ENCODE measurements around the gene KLK5.

DNA sequence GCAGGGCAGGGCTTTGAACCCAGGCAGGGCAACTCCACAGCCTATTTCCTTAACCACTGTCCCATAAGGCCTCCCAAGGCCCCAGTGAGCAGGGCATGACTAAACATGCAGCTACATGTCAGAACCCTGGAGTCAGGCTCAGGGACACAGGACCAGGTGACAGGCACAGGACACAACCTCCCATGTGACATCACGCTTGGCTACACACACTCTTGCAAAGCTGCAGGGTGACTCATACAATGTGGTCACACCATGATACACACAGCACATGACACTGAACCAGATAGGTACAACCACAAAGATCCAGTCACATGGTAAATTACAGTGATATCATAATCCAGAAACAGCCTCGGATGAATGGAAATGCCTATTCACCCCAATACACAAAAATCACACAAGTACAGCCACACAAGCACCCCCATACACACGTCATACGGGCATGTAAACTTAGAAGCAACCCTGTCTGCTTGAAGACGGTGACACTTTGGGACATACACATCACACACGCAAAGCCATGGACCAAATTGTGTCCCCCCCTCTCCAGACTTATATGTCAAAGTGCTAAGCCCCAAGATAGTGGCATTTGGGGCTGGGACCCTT lies 56.1 kb downstream of the KLK5 start:
- TF ChIP-seq, protein P1, sequence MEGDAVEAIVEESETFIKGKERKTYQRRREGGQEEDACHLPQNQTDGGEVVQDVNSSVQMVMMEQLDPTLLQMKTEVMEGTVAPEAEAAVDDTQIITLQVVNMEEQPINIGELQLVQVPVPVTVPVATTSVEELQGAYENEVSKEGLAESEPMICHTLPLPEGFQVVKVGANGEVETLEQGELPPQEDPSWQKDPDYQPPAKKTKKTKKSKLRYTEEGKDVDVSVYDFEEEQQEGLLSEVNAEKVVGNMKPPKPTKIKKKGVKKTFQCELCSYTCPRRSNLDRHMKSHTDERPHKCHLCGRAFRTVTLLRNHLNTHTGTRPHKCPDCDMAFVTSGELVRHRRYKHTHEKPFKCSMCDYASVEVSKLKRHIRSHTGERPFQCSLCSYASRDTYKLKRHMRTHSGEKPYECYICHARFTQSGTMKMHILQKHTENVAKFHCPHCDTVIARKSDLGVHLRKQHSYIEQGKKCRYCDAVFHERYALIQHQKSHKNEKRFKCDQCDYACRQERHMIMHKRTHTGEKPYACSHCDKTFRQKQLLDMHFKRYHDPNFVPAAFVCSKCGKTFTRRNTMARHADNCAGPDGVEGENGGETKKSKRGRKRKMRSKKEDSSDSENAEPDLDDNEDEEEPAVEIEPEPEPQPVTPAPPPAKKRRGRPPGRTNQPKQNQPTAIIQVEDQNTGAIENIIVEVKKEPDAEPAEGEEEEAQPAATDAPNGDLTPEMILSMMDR (IDR thresholded peaks at IDR 0.05): no peak
- TF ChIP-seq, protein P2, sequence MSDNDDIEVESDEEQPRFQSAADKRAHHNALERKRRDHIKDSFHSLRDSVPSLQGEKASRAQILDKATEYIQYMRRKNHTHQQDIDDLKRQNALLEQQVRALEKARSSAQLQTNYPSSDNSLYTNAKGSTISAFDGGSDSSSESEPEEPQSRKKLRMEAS (IDR thresholded peaks at IDR 0.05): no peak
- TF ChIP-seq EP300 (IDR thresholded peaks at IDR 0.05) (no peak), POLR2A (IDR thresholded peaks at IDR 0.05; ENCODE audit: low read length) (no peak), RAD21 (conservative IDR thresholded peaks at IDR 0.05 in 1 of 2, IDR thresholded peaks at IDR 0.05 in 1 of 2) (no peak), RFX5 (IDR thresholded peaks at IDR 0.05) (no peak), CEBPB (IDR thresholded peaks at IDR 0.05) (no peak), SMC3 (IDR thresholded peaks at IDR 0.05) (no peak)
